ENCODE measurements around the gene ARHGAP23.

The ARHGAP23 gene

DNA sequence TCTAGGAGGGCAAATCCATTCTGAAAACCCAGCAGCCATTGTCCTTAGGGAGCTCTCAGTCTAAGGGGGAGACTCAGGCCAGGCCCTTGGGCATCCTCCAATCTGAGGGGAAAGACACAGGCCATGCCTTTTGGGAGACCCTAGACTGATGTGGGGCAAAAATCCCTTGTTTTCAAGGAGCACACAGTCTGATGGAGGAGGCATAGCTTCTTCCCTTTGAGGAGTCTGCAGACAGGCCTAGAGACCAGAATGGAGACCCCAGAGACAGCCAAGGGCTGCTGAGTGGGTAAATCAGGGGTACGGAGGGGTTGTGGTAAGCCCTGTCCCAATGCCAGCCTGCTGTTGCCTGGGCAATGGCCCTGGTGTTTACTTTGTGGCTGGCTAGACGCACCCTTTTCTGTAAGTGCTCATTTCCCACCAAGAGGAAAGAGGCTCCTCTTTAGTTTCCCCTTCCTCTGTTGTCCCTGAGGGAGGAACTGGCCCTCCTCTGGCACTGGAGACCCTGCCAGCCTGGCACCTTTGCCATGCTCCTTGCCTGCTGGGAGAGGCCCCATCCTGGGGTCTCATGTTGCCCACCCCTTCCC, 19.3 kb downstream of the ARHGAP23 start:
- no peak for DNase-seq

GRCh38 chr17:38448208-38448771, 20.0 kb downstream of the ARHGAP23 start:
- DNase-seq: no peak

DNA sequence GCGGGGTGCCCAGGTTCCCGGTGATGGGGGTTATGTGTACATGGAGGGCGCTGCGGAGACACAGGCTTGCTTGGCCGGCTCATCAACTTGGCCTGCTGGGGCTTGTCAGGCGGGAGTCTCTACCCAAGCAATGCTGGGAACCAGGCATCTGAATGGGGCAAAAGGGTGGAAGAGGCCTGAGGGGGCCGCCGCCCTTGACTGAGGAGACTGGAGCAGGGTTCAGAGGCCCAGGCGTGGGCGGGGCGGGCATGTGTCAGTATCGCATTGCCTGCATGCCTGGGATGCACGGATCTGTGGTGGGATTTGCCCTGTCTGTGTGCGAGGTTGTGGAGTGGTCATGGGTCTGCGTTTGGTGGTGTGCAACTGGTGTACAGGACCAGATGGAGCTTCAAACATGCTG, 21.1 kb downstream of the ARHGAP23 start:
- no peak for DNase-seq

DNA sequence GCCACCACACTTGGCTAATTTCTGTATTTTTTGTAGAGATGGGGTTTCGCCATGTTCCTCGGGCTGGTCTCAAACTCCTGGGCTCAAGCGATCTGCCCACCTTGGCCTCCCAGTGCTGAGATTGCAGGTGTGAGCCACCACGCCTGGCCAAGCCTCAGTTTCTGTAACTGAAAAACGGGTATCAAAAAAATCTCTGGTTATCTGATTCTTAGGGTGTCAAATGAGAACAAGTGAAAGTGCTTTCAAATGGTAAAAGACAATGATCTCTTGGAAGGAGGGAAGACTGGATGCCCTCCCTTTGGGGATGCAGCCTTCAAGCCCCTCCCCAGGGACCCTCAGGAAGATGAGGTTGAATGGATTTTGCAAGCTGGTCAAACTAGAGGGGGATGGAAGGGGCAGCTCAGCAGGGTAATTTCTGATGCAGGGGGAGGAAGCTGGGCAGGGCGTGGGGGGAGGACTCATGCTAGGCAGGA, 22.3 kb downstream of the ARHGAP23 start:
- DNase-seq: no peak

- DNase-seq: no peak
Measured at GRCh38 chr17:38451030-38451839, 23.0 kb downstream of the ARHGAP23 start.

GRCh38 chr17:38451840-38452529, 23.7 kb downstream of the ARHGAP23 start:
- no peak for DNase-seq

DNA sequence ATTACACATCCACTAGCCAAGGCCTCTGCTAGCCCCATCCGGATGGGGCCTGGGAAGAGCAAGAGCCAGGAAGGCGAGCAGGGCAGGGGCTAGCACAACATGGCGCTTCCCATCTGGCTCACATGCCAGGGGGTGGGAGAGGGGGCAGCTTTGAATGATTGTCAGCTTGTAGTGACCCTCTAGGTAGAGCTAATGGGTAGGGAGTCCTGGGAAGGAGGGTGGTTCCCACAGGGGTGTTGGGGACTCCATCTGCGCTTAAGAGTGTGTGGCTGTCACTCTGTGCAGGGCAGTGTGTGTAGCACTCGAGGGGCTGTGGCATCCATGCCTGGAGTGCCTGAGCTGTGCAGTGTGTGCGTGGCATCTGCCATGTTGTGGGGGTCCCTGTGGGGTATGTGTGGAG, 24.5 kb downstream of the ARHGAP23 start:
- DNase-seq: no peak

DNA sequence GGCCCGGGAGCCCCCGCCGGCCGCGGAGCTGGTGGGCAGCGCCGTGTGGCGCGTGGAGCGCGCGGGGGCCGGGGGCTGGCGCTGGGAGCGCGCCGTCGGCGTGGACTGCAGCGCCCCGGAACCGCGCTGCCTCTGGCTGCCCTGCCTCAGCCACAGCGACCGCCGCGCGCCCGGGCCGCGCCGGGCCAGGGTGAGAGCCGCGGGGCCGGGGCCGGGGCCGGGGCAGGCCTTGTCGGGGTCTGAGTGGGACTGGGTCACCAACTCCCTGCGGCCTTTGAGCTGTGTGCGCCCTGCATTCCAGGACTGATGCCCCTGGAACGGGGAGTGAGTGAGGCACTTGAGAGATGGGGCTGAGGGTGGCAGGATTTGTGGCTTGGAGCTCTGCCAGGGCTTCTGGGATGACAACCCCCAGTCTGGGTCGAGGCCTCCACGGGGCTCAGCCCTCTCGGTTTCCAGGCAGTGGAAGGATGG, 25.7 kb downstream of the ARHGAP23 start:
- no peak for DNase-seq

DNA sequence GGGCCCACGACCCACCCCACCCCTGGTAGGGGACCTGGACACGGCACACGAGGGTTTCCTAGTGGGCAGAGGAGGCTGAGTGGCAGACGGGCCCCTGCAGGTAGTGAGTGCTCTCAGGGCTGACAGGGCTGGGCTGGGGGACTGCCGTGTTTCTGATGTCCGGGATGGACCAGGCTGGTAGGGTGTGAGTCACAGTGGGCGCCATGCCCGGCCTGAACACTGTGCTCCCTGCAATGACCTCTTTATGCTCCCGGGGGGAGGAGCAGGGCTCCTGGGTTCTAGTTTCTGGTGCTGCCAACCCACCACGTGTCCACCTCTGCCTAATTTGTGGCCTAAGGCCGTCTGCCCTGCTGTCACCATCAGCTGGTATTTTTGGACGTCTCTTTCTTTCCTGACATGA, 26.3 kb downstream of the ARHGAP23 start:
- DNase-seq: no peak

DNA sequence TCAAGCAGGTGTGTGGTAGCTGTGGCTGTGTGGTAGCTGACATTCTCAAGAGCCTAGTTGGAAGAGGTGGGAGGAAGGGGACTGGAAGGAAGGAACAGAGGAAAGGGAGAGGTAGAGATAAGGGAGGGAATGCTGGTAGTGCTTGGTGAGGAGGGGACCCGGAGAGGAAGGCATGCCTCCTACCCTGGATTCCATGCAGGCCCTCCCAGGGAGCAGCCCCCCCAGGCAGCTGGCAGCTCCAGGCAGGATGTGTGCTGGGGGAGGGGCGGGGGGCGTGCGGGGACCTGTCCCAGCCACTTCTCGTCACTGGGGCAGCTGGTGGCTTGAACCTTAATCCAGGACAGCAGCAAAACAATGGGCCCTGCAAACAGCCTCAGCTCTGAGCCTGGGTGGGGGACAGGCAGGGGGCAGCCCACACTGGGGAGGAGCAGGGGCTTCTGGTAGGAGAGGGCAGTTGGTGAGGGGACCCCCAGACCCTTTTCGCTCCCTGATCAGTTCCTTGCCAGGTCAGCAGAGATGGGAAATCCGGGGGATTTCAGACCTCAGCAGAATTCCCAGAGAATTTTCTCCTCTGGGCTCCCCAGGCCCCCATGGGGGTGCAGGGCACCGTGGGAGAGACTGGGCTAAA, 27.1 kb downstream of the ARHGAP23 start:
- no peak for DNase-seq

GRCh38 chr17:38456031-38456815, 28.0 kb downstream of the ARHGAP23 start:
- no peak for DNase-seq

- DNase-seq: no peak
Measured at GRCh38 chr17:38457577-38458371, 29.5 kb downstream of the ARHGAP23 start.

- DNase-seq: no peak
Measured at GRCh38 chr17:38458521-38458920, 30.3 kb downstream of the ARHGAP23 start.

DNA sequence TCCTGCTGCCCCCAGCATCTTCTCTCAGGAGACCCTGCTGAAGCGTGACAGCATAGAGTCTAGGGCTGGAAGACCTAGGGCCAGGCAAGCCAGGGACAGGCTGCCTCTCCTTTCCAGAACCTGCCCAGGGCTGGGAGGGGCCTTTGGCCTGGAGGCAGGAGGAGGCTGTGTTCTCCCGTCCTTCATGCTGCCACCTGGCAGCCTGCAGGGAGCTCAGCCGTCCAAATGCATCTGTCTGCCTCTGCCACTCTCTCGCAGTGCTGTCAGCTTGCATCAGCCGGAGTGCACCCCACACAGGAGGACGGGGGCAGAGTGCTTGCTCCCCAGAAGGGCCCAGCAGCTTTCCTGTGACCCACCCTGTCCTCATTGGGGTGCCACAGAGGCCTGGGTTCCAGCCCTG, 31.3 kb downstream of the ARHGAP23 start:
- no peak for DNase-seq

DNA sequence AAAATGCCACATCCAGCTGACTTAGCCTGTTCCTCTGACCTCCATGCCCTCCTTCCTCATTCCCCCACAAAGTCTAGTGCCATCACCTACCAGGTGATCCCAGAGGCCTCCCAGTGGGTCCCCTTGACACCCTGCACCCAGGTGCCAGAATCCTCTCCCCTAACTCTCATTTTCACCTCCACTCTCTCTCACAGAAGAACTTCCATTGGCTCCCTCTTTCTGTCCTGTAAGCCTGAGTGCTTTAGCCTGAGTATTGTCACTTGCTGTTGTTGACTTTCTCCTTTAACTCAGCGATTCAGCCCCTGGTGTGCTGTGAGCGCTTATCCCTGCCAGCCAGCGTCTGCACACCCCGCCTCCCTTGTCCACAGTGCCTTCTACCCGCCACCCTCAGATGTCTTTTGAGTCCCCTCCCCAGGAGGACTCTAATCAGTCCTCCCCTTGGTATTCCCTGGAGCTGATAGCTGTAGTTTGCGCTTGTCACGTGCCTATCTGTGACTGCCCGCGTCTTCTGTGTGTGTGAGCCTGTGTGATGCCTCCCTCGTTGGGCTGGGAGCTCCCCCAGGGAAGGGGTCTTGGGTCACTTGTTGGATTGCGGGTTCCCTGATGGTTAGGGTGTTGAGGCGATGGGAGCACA, 31.9 kb downstream of the ARHGAP23 start:
- no peak for DNase-seq

- no peak for DNase-seq
Measured at GRCh38 chr17:38460716-38461630, 32.7 kb downstream of the ARHGAP23 start.

DNA sequence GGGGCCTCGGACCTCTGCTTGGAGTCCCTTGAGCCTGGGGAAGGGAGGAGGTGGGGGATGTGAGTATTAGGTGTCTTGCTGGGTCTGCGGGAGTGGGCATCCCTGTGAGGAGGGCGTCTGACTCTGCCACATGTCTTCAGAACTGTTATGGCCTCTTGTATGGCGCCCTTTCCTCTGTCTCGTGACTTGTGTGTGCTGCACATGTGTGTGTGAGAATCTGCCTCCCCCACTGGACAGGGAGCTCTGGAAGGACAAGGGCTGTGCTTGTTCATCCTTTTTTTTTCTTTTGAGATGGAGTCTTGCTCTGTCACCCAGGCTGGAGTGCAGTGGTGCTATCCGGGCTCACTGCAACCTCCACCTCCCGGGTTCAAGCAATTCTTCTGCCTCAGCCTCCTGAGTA, 33.4 kb downstream of the ARHGAP23 start:
- DNase-seq: no peak

- no peak for DNase-seq
Measured at GRCh38 chr17:38463451-38463858, 35.2 kb downstream of the ARHGAP23 start.

DNA sequence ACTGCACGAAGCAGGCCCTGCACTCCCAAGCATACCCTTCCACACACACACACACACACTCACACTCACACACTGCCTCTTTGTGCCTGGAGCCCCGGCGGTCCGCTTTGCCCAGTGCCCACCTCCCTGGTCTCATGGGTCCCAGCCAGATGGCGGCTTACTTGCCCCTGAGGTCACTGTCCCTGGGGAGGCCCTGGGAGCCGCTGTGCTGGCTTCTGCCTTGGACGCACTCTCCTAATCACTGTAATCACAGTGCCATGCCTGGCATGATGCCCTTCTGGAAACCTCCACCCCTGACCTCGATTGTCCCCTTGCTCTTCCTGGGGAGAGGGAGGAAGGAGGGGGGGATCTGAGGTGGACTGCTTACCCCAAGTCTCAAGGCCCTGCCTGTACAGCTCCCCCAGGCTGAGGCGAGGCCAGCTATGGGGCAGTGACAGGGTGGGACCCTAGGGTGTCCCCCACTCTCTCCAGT, 36.0 kb downstream of the ARHGAP23 start:
- no peak for DNase-seq

Measured in activated CD4-positive, CD25-positive, alpha-beta regulatory T cell (primary cell).